HEK293 (cell line): Measurements from ENCODE around the gene ZCWPW1.
"Not testable (repeated sequence)": the region's sequence is repeated elsewhere in the genome, so short reads cannot be mapped to it uniquely, and the experiment has no call there.

Experiments used
- MZF1 ChIP-seq: fragments of 450-650 bp; formaldehyde crosslinking; IDR thresholded peaks from 2 replicates; pipeline ENCODE4 v1.5.1; 2017; ENCODE audit warnings: missing biosample characterization, missing genetic modification characterization, borderline replicate concordance
- TF ChIP-seq, protein P1 (sequence below): fragments of 450-650 bp; formaldehyde crosslinking; IDR thresholded peaks from 2 replicates; pipeline ENCODE4; 2016; ENCODE audit warnings: missing biosample characterization, missing genetic modification characterization
- TF ChIP-seq, protein P2 (sequence below): fragments of 450-650 bp; formaldehyde crosslinking; IDR thresholded peaks from 2 replicates; pipeline ENCODE4 v1.5.1; 2016; ENCODE audit warnings: missing biosample characterization, missing genetic modification characterization

DNA sequence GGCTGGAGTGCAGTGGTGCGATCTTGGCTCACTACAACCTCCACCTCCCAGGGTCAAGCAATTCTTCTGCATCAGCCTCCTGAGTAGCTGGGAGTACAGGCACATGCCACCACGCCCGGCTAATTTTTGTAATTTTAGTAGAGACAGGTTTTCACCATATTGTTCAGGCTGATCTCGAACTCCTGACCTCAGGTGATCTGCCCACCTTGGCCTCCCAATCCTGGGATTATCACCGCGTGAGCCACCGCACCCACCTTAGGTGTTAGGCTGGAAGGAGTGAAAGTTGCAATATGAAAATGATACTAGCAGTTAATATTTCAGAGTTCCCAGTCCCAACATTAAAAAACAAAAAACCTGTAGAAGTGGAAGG, 62.5 kb downstream of the ZCWPW1 start:
- TF ChIP-seq, protein P1, sequence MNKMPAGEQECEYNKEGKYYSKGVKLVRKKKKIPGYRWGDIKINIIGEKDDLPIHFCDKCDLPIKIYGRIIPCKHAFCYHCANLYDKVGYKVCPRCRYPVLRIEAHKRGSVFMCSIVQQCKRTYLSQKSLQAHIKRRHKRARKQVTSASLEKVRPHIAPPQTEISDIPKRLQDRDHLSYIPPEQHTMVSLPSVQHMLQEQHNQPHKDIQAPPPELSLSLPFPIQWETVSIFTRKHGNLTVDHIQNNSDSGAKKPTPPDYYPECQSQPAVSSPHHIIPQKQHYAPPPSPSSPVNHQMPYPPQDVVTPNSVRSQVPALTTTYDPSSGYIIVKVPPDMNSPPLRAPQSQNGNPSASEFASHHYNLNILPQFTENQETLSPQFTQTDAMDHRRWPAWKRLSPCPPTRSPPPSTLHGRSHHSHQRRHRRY (tag by site-specific recombination): not testable (repeated sequence)
- TF ChIP-seq, protein P2, sequence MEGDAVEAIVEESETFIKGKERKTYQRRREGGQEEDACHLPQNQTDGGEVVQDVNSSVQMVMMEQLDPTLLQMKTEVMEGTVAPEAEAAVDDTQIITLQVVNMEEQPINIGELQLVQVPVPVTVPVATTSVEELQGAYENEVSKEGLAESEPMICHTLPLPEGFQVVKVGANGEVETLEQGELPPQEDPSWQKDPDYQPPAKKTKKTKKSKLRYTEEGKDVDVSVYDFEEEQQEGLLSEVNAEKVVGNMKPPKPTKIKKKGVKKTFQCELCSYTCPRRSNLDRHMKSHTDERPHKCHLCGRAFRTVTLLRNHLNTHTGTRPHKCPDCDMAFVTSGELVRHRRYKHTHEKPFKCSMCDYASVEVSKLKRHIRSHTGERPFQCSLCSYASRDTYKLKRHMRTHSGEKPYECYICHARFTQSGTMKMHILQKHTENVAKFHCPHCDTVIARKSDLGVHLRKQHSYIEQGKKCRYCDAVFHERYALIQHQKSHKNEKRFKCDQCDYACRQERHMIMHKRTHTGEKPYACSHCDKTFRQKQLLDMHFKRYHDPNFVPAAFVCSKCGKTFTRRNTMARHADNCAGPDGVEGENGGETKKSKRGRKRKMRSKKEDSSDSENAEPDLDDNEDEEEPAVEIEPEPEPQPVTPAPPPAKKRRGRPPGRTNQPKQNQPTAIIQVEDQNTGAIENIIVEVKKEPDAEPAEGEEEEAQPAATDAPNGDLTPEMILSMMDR (tag by site-specific recombination): not testable (repeated sequence)
- TF ChIP-seq MZF1 (tag by site-specific recombination): not testable (repeated sequence)
